Vagina (tissue), 2 donors: ENCODE results near the gene NEDD9. TPM values are rescaled to one million over a fixed set of nuclear protein-coding genes. Genes with fewer than 3 reads are reported as not detected.

ENCODE experiments used
- DNase-seq, 2 donors: peaks; one replicate each; pipeline ENCODE4 v3.0.0-alpha.2; 2017; ENCODE audit errors: extremely low spot score in 2 of 2
- H3K27ac ChIP-seq: fragments of 200-600 bp; sonication (generic); one replicate; pipeline ENCODE4 v1.5.1; 2019
- H3K27me3 ChIP-seq: fragments of 200-600 bp; sonication (generic); one replicate; pipeline ENCODE4 v1.5.1; 2019
- H3K36me3 ChIP-seq, 2 donors: fragments of 200-600 bp; sonication (generic); one replicate each; pipeline ENCODE4 v1.5.1; 2017 to 2019
- H3K4me1 ChIP-seq: fragments of 200-600 bp; sonication (generic); one replicate; pipeline ENCODE4 v1.5.1; 2019
- H3K4me3 ChIP-seq, 2 donors: fragments of 200-600 bp; sonication (generic); 1 replicate in 1 of 2; 2 replicates in 1 of 2; pipeline ENCODE4 v1.5.1; 2016 to 2019
- H3K9me3 ChIP-seq: fragments of 200-600 bp; sonication (generic); one replicate; pipeline ENCODE4 v1.5.1; 2019
- POLR2A ChIP-seq, 2 donors: fragments of 450-650 bp; IDR thresholded peaks; one replicate each; pipeline ENCODE4 v1.6.1; 2017; ENCODE audit warnings: antibody characterized with exemption in 2 of 2, mild to moderate bottlenecking in 2 of 2, moderate library complexity in 2 of 2
- POLR2AphosphoS5 ChIP-seq, 2 donors: sonication (generic); formaldehyde crosslinking; IDR thresholded peaks; one replicate each; pipeline ENCODE4 v1.9.0; 2017; ENCODE audit warnings: antibody characterized with exemption in 2 of 2, mild to moderate bottlenecking in 2 of 2, low read depth in 1 of 2; ENCODE audit not compliant: insufficient read depth in 1 of 2
- intact Hi-C: fragments of 100-400 bp; cut with DNase I; formaldehyde crosslinking; loops from one replicate; pipeline ENCODE4 v1.15.1; 2023
- total RNA-seq: library from RNA; depleted of rRNA; stranded (reverse); fragments of >200 nt; gene quantifications from one replicate; pipeline ENCODE4 v1.2.3, GENCODE V29; 2016
- TF ChIP-seq, protein P1 (sequence below), 3 experiments: fragments of 450-650 bp in 2 of 3; fragments of 200-600 bp in 1 of 3; sonication (generic) in 1 of 3; IDR thresholded peaks; one replicate each; pipeline ENCODE4 v1.5.1; 2017 to 2019; ENCODE audit warnings: antibody characterized with exemption in 3 of 3, mild to moderate bottlenecking in 2 of 3, moderate library complexity in 2 of 3

NEDD9 gene
- total RNA-seq, 1 donor from 2014 or later, result 45.4 TPM

DNA sequence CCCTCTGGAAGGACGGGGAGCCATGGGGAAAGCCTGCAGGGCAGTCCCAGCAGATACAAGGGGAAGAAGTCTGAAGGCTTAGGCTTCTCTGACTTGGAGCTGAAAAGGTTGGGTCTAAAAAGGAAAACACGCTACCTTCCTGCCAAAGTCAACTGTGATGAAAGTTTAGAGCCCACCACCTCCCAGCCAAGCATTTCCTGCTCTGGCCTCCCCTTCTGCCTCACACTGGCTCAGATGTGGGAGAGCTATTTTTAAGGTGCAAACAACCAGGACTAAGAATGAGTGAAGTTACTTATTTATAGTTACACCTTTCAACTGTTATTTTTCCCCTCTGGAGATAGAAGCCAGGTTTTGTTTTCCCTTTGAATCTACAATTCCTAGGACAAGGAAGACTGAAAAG lies 21.2 kb downstream of the NEDD9 start:
- H3K36me3 ChIP-seq, result no peaks in the 10 kb centered on the region
- H3K4me1 ChIP-seq, result peaks cover 80% of the 10 kb centered on the region
- no peak overlapping the region for H3K4me3 ChIP-seq
- DNase-seq, result no peak
- intact Hi-C loops, result no loop called here
- no peaks in the 10 kb centered on the region for H3K9me3 ChIP-seq
- no peaks in the 10 kb centered on the region for H3K27me3 ChIP-seq
- peak overlapping the region; percentile 74 for H3K27ac ChIP-seq
- TF ChIP-seq POLR2AphosphoS5 (IDR thresholded peaks at IDR 0.05; ENCODE audit: insufficient read depth in 1 of 2, low read depth in 1 of 2), result no peak
- TF ChIP-seq, protein P1, sequence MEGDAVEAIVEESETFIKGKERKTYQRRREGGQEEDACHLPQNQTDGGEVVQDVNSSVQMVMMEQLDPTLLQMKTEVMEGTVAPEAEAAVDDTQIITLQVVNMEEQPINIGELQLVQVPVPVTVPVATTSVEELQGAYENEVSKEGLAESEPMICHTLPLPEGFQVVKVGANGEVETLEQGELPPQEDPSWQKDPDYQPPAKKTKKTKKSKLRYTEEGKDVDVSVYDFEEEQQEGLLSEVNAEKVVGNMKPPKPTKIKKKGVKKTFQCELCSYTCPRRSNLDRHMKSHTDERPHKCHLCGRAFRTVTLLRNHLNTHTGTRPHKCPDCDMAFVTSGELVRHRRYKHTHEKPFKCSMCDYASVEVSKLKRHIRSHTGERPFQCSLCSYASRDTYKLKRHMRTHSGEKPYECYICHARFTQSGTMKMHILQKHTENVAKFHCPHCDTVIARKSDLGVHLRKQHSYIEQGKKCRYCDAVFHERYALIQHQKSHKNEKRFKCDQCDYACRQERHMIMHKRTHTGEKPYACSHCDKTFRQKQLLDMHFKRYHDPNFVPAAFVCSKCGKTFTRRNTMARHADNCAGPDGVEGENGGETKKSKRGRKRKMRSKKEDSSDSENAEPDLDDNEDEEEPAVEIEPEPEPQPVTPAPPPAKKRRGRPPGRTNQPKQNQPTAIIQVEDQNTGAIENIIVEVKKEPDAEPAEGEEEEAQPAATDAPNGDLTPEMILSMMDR (IDR thresholded peaks at IDR 0.05), result no peak

DNA sequence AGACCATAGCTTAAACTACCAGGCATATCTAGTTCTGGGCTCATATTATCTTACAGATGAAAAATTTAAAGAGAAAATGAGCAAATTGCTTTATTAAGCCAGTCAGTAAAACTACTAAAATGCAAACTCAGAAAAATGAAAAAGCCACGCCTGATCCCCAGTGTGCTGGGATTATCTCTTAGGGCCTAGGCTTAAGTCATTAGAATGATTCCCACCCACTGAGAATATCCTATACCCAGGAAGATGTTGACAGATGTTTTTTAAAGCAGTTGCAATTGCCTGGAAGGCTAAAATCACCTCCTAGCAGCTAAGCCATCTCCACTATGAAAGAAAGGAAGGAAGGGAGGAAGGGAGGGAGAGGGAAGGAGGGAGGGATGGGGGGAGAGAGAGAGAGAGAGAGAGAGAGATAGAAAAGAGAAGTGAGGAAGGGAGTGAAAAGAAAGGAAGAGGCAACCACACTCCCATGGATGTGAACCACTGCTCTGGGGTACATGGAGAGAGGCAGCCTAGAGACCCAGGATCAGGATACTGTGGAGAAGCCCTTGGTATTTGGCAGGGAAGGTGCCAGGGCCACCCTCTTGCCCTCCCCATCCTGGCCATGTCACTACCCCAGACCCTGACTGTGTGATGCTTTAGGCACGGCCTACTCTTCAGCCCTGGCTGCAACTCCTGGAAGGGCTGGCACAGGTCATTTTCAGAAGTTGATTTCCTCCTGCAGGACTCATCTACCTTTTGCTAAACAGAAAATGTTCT lies 21.9 kb downstream of the NEDD9 start:
- H3K4me3 ChIP-seq, result no peak overlapping the region
- H3K27me3 ChIP-seq, result no peaks in the 10 kb centered on the region
- H3K27ac ChIP-seq, result peak overlapping the region; percentile 51
- peaks cover 80% of the 10 kb centered on the region for H3K4me1 ChIP-seq
- no peak for DNase-seq
- intact Hi-C loops, result no loop called here
- H3K9me3 ChIP-seq, result no peaks in the 10 kb centered on the region
- TF ChIP-seq POLR2A (IDR thresholded peaks at IDR 0.05) (no peak), POLR2AphosphoS5 (IDR thresholded peaks at IDR 0.05; ENCODE audit: insufficient read depth in 1 of 2, low read depth in 1 of 2) (no peak)
- TF ChIP-seq, protein P1 (IDR thresholded peaks at IDR 0.05), result no peak
- H3K36me3 ChIP-seq, result no peaks in the 10 kb centered on the region

DNA sequence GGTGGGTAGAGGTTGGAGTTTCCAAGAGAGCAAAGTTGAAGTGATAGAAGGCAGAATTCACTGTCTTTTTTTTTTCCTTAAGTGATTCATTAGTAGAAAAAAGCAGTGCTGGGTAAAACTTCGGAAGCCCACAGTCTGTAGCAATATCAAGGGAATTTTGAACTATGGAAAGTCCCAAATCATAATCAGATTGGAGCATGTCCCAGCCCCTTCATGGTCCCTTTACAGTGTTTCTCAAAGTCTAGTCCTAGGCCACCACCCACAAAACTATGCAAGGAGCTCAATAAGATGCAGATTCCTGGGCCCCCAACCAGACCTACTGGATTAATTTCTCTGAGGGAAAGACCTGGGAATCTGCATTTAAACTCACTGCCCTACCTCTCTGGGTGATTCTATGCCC lies 22.6 kb downstream of the NEDD9 start:
- H3K36me3 ChIP-seq, result no peaks in the 10 kb centered on the region
- peaks cover 80% of the 10 kb centered on the region for H3K4me1 ChIP-seq
- H3K27ac ChIP-seq, result peak overlapping the region; percentile 51
- no peaks in the 10 kb centered on the region for H3K9me3 ChIP-seq
- intact Hi-C loops, result no loop called here
- no peak for DNase-seq
- TF ChIP-seq POLR2A (IDR thresholded peaks at IDR 0.05) (no peak), POLR2AphosphoS5 (IDR thresholded peaks at IDR 0.05; ENCODE audit: insufficient read depth in 1 of 2, low read depth in 1 of 2) (no peak)
- TF ChIP-seq, protein P1 (IDR thresholded peaks at IDR 0.05), result no peak
- H3K27me3 ChIP-seq, result no peaks in the 10 kb centered on the region
- H3K4me3 ChIP-seq, result no peak overlapping the region

DNA sequence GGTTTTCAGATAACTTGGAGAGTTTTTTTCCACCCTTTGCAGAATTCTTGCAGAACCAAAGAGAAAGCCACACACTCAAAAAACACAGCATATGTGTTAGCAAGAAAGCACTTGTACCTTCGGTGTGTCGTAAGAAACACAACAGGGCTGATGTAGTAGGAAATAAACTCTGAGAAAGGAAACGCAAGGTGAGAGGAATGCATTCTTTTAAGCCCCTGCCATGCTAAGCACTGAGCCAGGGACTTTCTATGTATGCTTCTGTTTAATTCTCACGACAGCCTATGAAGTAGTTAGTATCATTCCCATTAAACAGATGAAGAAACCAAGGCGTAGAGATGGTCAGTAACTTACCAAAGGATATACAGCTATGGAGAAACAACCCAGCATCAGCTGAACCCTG lies 23.1 kb downstream of the NEDD9 start:
- H3K9me3 ChIP-seq, result no peaks in the 10 kb centered on the region
- H3K27me3 ChIP-seq, result no peaks in the 10 kb centered on the region
- TF ChIP-seq, protein P1 (IDR thresholded peaks at IDR 0.05), result no peak
- TF ChIP-seq POLR2A (IDR thresholded peaks at IDR 0.05), result no peak
- no peak for TF ChIP-seq POLR2AphosphoS5 (IDR thresholded peaks at IDR 0.05; ENCODE audit: insufficient read depth in 1 of 2, low read depth in 1 of 2)
- peaks cover 74% of the 10 kb centered on the region for H3K4me1 ChIP-seq
- intact Hi-C loops, result no loop called here
- no peaks in the 10 kb centered on the region for H3K36me3 ChIP-seq
- no peak overlapping the region for H3K4me3 ChIP-seq
- no peak for DNase-seq
- H3K27ac ChIP-seq, result peak overlapping the region; percentile 51

DNA sequence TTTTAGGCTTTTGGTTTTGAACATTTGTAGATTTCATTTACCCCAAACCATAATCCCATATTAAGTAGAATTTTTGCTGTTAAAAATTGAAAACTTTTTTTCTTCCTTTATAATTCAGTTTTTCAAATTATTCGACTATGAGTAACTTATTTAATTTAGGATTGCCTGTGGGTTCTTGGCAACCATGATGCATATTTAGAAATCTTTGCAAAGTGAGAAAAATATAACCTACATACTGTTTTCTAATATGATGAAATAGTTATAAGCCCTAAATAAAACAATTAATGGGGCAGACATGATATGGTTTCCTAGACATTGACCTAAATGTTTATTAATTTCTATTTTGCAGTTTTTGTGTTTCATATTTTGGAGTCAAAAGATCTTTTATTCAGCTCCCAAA lies 23.6 kb downstream of the NEDD9 start:
- H3K4me1 ChIP-seq, result peaks cover 70% of the 10 kb centered on the region

More for the DNA sequence above, 23.6 kb downstream of the NEDD9 start:
- Histone ChIP-seq H3K27ac (peak overlapping the region; percentile 53), H3K36me3 (no peaks in the 10 kb centered on the region), H3K4me3 (no peak overlapping the region), H3K27me3 (no peaks in the 10 kb centered on the region), H3K9me3 (no peaks in the 10 kb centered on the region)
- no peak for TF ChIP-seq POLR2A (IDR thresholded peaks at IDR 0.05)
- no peak for TF ChIP-seq POLR2AphosphoS5 (IDR thresholded peaks at IDR 0.05; ENCODE audit: insufficient read depth in 1 of 2, low read depth in 1 of 2)
- TF ChIP-seq, protein P1 (IDR thresholded peaks at IDR 0.05), result no peak
- DNase-seq, result no peak
- intact Hi-C loops, result no loop called here
